Stimulated activated CD8-positive, alpha-beta memory T cell treated with anti-CD3 and anti-CD28 coated beads, Interleukin-15, amount 100 ng/mL, for 24 hours (primary cell): ENCODE data around the gene ADGRF5.

Experiments
- DNase-seq: peaks from one replicate; pipeline ENCODE4 v3.0.0-alpha.2; 2020; ENCODE audit warnings: low read depth

Gene ADGRF5, protein sequence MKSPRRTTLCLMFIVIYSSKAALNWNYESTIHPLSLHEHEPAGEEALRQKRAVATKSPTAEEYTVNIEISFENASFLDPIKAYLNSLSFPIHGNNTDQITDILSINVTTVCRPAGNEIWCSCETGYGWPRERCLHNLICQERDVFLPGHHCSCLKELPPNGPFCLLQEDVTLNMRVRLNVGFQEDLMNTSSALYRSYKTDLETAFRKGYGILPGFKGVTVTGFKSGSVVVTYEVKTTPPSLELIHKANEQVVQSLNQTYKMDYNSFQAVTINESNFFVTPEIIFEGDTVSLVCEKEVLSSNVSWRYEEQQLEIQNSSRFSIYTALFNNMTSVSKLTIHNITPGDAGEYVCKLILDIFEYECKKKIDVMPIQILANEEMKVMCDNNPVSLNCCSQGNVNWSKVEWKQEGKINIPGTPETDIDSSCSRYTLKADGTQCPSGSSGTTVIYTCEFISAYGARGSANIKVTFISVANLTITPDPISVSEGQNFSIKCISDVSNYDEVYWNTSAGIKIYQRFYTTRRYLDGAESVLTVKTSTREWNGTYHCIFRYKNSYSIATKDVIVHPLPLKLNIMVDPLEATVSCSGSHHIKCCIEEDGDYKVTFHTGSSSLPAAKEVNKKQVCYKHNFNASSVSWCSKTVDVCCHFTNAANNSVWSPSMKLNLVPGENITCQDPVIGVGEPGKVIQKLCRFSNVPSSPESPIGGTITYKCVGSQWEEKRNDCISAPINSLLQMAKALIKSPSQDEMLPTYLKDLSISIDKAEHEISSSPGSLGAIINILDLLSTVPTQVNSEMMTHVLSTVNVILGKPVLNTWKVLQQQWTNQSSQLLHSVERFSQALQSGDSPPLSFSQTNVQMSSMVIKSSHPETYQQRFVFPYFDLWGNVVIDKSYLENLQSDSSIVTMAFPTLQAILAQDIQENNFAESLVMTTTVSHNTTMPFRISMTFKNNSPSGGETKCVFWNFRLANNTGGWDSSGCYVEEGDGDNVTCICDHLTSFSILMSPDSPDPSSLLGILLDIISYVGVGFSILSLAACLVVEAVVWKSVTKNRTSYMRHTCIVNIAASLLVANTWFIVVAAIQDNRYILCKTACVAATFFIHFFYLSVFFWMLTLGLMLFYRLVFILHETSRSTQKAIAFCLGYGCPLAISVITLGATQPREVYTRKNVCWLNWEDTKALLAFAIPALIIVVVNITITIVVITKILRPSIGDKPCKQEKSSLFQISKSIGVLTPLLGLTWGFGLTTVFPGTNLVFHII (N-terminal part only)

DNA sequence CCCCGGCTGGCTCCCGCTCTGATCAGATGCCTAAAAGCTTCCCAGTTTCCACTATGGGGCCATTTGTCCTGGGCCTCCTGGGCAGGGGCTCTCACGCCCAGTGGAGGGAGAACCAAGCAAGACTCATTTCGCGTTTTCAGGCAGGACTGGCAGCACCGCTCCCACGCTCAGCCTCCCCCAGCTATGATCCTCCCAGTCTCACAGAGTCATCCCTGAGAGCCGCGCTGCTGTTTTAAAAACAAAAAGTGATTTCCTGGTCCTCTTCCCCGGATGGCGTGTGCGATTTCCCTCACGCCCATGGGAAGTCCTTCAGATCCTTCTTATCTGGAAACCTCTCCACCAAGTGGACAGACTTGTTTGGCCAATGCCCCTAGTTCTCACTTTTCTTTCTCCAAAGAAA, at the start of gene ADGRF5:
ADGRF5 (minus strand) TSS at position 208 of the 400 bp plus-strand sequence. CDS start 15,176 bp downstream, outside the sequence.
- no peak for DNase-seq

DNA sequence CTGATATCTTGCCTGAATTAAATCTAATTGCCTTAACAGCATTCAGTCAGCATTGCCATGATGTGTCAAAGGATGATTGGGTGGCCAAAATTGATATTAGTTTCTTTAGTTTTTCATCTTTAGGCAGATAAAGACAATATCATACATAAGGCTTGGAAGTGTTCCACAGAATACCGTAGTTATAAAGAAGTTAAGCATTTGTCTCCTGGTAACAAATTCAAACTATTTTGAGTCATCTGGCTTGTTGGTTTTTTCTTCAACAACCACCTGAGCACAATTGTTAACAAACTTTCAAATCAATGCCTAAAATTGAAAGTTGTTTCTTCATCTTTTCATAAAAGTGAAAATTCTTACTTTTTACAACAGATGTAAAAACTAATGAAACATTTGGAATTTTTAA, 47.5 kb upstream of the ADGRF5 start:
- no peak for DNase-seq

- no peak for DNase-seq
Measured at GRCh38 chr6:46967826-46968349, 46.1 kb upstream of the ADGRF5 start.

DNA sequence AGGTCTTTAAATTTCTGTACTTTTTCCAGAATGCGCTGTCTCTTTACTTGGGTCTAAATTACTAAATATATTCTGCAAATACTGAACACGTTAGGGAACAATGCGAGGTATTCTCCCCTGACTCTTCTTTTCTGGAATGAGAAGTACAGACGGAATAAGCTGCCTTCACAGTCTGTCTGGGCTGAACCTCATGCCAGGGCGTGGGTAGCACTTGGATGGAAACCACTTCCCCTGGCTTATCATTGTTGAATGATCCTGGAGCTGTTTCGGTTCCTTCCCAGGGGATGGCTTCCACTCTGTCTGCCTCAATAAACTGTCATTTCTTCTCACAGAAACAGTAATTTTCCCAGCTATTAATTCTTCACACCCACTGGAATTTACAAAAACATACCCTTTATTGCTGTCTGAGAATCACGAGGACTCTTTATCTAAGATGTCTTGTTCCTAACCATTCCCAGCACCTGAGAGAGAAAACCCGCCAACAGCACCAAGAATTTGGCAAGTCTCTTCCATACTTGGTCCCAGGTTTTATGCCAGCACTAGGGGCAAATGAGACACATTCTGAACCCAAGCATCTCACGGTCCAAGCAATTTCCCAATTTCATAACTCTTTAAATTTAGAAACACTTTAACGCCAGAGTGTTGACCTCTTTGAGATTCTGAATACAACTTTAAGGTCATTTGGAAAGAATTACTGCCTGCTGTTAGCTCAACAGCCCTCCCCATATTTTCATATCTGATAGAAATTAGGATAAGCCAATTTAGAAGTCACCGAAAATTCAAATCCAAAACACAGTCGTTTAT, 43.2 kb upstream of the ADGRF5 start:
- no peak for DNase-seq

DNA sequence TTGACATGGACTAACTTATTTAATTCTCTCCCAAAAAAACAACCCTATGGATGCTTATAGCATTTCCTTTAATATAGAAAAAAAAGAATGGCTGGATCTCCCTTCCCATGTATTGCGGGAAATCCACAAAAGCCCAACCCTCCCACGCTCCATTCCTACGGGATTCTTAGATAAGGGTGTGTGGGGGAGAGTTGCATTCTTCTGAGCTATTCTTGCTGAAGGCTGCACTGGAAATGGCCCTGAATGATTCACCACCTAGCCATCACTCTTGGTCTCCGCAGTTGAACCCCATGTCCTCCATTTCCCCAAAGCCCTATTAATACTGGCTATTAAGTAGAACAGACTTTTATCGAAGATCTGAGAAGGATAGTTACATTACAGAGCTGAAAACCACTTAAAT, 41.9 kb upstream of the ADGRF5 start:
- DNase-seq, result no peak

DNA sequence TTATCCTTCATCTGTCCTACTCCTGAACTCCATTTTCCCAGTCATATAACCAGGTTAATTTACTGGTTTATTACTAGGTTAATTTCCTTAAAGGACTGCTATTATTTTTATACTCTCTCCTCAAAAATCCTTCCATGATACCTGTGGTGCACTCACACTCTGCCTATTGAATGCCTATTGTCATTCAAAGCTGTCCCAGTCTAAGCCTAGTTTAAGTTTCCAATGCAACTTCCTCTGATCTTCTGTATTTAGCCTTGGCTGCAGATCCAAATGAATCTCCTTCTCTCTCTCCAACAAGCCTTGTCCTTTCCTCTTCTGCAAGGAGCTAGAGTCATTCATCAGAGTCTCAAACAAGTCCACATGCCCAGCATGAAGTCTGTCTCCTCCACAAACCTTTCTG, 41.3 kb upstream of the ADGRF5 start:
- DNase-seq, result no peak

DNA sequence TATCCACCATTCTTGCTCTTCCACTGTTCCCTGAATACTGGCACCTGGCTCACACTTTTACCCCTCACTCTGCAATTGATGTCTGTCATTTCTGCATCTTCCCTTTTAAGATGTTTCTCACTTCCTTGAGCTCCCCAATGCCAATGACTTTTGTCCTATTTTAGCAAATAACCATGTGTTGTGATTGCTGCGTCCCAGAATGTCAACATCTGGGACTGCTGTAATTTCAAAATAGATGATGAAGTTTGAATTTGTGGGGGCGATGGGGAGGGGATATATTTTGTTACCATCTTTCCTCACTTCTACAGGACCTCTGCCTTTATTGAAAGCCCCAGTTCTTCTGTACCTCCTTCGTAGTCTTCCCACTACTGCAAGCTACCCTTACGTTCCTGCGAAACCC, 40.0 kb upstream of the ADGRF5 start:
- DNase-seq, result no peak

- DNase-seq, result no peak
Measured at GRCh38 chr6:46961232-46961631, 39.5 kb upstream of the ADGRF5 start.

- no peak for DNase-seq
Measured at GRCh38 chr6:46959419-46959818, 37.7 kb upstream of the ADGRF5 start.

DNA sequence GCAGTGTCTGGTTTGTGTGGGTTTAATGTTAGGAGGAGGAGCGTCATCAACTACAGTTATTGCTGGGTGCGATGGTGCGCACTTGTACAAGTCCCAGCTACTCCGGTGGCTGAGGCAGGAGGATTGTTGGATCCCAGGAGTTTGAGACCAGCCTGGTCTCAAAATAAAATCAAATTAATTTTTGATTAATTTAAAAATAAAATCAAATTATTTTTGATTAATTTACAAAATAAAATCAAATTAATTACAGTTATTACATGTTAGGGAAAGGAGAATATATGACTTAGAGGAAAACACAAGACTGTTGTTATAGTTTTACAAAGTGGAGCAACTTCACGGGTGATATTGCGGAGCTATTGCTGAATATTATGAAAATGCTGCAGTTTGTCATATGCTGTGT, 34.7 kb upstream of the ADGRF5 start:
- DNase-seq, result no peak

- DNase-seq, result no peak
Measured at GRCh38 chr6:46954837-46955451, 33.2 kb upstream of the ADGRF5 start.

DNA sequence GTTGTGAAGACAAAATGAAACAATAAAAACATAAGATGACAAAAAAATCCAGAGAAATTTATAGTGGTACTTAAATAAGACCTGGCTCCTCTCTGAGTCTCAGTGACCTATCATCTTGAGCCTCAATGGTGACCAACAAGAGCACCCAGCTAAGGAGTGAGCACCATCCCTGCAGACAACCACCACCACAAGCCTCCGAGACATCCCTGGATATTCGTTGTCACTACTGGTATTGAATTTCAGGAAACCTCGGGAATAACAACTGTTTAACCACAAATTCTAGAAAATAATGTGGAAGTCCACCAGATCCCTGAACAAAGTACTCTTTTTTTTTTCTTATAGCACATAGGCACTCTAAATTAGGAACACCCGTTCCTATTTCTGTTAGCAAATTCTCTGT, 32.2 kb upstream of the ADGRF5 start:
- no peak for DNase-seq

DNA sequence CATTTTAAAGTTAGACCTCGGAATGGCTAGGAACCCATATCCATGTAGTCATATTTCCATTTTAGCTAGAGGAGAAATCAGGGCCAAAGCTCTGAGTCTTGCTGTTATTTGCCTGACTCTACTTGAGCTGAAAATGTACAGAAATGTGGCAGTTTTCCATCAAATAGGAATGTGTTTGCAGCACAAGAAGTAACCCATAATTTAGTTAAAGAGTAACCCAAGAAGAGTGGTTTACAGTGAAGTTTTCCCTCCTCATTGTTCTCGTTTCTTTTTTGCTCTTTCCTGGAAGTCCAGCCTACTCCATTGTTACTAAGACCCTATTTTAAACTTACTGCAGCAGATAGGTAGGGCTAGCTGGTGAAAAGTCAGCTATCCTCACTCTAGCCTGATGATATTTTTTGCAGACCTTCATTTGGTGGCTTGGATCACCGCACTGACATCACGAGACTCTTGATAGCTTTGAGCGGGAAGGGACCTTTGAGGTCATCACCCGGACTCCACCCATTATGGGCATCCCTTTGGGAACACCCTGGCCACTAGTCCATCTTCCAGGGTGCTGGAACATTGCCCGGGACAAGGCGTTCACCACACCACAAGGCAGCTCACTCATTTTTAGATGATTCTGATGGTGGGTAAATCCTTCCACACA, 28.0 kb upstream of the ADGRF5 start:
- DNase-seq, result no peak

DNA sequence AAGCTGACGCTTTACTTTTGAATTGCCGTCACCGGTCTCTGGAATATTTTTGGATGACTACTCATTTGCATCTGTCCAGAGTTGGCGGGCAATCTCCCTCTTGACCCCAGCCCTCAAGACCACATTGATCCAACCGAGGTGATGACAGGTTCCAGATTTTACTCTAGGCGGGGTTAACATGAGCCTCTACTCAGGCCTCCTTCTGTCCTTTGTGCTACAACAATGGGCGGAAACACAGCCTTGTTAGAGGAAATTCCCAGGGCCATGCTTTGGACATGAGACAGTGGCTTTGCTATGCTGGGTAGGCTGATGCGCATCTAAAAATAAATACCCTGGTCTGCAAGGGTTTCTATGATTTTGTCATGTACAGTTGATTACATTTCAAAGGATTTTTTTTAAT, 27.0 kb upstream of the ADGRF5 start:
- no peak for DNase-seq

GRCh38 chr6:46947497-46947896, 25.8 kb upstream of the ADGRF5 start:
- DNase-seq, result no peak

GRCh38 chr6:46940433-46941226, 18.9 kb upstream of the ADGRF5 start:
- no peak for DNase-seq

GRCh38 chr6:46937642-46938041, 15.9 kb upstream of the ADGRF5 start:
- no peak for DNase-seq

DNA sequence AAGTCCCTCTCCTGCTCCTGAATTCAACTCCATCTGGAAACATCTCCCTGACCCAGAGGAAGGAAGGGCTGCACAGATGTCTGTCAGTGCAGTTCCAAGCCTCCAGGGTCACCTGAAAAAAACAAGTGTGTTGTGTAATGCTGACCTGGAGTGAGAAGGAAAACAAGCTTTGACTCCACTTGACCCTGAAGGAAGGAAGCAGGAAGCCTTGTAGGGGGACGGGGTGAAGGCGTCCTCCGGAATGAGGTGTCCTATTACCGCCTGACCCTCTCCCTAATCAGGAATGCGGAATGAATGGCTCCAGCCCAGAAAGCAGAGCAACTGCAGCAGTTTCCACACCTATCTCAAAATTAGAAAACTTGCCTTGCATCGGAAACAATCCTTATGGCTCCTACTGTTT, 13.9 kb upstream of the ADGRF5 start:
- DNase-seq, result no peak

GRCh38 chr6:46933751-46934150, 12.0 kb upstream of the ADGRF5 start:
- DNase-seq, result no peak
